NCI-H82 treated with DMSO at 0.1 percent for 48 hours (cell line): ENCODE measurements around the gene SPEN.
"Not testable (repeated sequence)": the region's sequence is repeated elsewhere in the genome, so short reads cannot be mapped to it uniquely, and the experiment has no call there.

Experiments
- DNase-seq: peaks from one replicate; lab custom pipeline; 2025; ENCODE audit not compliant: unreplicated experiment; lab: John Stamatoyannopoulos, UW

Gene SPEN

DNA sequence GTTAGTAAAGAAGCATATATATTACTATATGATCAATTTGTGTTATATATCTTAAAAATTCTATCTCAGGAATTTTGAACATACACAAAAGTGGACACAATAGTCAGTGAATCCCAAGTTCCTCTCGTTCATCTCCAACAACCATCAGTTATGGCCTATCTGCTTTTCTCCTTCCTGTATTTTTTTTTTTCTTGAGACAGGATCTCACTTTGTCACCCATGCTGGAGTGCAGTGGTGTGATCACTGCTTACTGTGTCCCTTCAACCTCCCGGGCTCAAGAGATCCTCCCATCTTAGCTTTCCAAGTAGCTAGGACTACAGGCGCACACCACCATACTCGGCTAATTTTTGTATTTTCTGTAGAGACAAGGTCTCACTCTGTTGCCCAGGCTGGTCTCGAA is 9.4 kb downstream of the SPEN start:
- DNase-seq, result no peak

DNA sequence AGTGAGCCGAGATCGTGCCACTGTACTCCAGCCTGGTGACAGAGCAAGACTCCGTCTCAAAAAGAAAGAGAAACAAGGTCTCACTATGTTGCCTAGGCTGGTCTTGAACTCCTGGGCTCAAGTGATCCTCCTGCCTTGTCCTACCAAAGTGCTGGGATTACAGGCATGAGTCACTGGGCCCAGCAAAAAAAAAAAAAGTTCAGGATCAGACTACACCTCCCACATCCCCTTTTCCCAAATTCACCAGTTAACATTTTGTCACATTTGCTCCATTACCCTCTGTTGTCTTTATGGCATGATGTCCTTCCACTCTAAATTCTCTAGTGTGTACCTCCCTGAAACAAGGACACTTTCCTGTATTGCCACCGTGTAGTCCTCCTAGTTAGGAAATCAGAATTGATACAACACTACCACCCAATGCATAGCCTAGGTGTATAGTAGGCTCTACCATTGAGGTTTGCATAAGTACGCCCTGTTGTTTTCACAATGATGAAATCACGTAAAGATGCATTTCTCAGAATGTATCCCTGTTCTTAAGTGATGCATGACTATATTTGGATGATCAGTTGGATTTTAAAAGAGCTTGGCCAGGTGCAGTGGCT is 10.7 kb downstream of the SPEN start:
- no peak for DNase-seq

GRCh38 chr1:15858672-15859372 is 11.3 kb downstream of the SPEN start:
- no peak for DNase-seq

GRCh38 chr1:15863156-15863901 is 15.8 kb downstream of the SPEN start:
- DNase-seq, result no peak

- no peak for DNase-seq
These were observed 19.3 kb downstream of the SPEN start for GRCh38 chr1:15866721-15867201.

DNA sequence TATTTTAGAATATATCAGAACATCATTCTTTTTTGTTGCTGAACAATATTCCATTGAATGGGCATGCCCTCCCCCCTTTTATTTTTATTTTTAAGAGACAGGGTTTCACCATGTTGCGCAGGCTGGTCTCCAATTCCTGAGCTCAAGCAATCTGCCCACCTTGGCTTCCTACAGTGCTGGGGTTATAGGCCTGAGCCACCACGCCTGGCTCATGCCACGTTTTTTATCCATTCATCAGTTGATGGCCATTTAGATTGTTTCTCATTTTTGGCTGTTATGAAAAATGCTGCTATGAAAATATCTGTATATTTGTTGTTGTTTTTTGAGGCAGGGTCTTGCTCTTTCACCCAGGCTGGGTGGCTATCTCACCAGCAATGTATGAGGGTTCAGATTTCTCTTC is 19.8 kb downstream of the SPEN start:
- DNase-seq, result no peak

DNA sequence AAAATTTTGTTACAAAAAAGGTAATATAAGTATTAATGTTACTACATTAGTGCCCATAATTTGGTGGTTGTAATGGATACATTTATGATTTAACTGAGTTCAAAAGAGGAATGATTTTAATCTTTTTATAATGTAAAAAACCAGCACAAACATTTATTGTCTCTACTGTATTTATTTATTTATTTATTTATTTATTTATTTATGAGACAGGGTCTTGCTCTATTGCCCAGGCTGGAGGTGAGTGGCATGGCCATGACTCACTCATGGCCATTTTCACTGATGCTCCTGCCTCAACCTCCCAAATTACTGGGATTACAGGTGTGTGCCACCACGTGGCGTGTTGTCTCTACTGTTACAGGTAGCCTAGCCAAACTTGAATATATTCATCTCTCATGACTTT is 21.9 kb downstream of the SPEN start:
- DNase-seq, result no peak

GRCh38 chr1:15870421-15870820 is 22.9 kb downstream of the SPEN start:
- no peak for DNase-seq

GRCh38 chr1:15874471-15874870 is 27.0 kb downstream of the SPEN start:
- no peak for DNase-seq

DNA sequence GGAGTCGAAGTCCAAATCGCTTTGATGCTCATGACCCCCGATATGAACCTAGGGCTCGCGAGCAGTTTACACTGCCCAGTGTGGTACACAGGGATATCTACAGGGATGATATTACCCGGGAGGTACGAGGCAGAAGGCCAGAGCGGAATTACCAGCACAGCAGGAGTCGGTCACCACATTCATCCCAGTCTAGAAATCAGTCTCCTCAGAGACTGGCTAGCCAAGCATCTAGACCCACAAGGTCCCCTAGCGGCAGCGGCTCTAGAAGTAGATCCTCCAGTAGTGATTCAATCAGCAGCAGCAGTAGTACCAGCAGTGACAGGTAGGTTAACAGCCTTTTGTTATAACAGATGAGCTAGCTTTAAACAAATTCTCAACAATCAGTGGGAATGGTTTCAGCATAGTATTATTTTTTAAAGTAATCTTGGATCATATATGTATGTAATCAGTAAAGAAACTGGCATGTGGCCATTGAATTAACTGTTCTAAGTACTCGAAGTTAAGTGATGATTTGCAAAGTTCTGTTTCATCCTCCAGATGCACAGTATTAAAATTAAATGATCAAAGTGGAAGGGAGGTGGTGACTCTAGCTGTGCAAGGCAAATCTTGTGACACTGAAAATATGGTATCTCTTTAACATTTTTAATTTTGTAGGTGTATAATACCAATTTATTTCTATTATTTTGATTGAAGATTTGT is 29.0 kb downstream of the SPEN start:
- no peak for DNase-seq

DNA sequence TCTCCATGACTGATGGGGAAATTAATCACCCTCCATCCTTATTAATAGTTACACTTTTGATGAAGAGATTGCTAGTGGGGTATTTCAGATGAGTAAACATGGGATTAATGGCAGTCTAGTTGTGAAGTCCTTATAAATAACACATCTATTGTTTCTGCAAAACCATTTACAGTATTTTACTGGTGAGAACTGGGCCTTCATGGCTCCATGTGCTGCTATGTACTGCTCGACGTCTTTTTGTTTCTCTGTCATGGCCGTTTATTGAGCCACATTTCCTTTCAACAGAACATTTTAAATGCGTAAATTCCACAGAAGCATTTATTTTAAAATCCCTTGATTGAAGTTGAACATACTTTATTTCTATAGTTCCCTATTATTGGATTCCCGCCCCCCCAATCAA is 34.5 kb downstream of the SPEN start:
- no peak for DNase-seq

DNA sequence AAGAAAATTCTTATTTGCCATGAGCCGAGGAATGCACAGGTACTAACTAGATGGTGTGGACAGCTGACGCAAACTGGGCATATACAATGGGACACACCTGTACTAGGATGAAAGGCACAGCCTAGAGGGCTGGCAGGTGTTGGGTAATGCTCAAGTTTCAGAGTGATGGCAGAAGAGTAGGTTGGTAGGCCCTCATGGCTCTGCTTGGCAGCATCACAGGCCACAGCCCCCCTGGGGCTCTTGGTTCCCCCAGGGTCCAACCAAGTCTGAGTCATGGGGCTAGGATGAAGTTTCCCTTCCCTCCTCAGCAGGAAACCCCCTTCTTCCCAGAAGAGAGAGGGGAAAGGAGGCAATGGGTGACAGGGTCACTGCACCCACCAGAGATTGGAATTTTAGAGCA is 35.2 kb downstream of the SPEN start:
- no peak for DNase-seq

- no peak for DNase-seq
These were observed 35.8 kb downstream of the SPEN start for GRCh38 chr1:15883326-15883725.

GRCh38 chr1:15884477-15884876 is 37.0 kb downstream of the SPEN start:
- no peak for DNase-seq

- no peak for DNase-seq
These were observed 37.8 kb downstream of the SPEN start for GRCh38 chr1:15885269-15885668.

DNA sequence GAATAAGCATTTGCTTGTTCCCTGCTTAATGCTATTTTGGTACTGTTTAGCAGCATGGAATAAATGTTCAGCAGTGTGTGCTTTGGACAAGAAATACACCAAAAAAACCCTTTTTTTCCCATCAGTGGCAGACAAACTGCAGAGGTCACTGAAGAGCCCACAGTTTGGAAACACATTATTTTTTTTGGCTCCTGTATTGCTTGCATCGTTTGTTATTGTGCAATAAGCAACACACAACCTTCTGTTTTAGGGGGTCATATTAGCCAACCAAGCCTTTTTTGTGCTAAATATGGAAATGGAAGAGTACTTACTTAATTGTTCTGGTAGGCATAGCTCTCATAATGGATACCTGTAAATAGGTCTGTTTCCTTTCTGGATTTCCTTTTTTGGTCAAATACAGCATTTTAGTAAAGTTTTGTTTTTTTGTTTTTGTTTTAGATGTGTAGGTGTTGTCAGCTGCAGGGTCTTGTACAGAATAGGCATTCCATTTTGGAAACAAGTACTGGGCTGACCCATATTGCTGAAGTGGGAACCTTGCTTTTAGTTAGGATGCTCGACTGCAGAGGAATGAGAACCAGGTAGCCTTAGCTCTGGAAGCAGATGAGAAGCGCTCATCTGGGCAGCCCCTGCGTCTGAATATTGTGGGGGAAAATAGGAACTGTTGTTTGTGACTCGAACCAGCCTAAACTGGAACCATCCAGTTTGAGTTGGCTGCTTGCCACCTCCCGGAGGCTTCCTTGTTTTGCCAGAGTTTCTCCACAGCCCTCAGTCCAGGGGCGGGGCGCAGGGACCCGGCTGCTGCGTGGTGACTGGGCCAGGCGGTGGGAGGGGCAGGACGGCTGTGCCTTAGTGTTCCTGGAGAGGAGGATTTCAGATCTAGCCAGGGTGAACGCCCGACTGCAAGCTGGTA is 38.4 kb downstream of the SPEN start:
- DNase-seq, result peak; percentile 81

- DNase-seq, result no peak
These were observed 39.2 kb downstream of the SPEN start for GRCh38 chr1:15886611-15887167.

DNA sequence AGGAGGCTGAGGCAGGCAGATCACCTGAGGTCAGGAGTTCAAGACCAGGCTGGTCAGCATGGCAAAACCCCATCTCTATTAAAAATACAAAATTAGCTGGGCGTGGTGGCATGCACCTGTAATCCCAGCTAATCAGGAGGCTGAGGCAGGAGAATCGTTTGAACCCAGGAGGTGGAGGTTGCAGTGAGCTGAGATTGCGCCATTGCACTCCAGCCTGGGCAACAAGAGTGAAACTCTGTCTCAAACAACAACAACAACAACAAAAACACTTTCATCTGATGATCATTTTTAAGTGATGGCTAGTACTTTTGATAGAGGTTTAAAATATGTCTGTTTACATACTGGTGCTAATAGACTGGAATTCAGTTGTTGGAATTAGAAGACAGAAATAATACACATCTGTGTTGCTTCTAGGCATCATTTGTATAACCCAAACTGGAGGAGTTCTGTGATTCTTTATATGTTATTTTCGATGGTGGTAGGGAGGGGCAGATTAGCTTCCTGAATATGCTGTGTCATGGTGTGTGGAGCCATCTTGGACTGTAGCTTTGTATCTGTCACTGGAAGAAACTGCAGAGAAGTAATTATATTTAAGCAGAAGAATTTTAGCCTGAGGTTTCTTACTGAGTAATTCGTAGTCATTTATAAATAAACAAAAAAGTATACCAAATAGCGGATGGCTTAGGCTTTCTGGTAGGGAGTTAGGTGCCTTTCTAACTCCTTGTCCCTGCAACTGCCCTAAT is 45.5 kb downstream of the SPEN start:
- DNase-seq, result not testable (repeated sequence)

GRCh38 chr1:15895233-15895632 is 47.7 kb downstream of the SPEN start:
- DNase-seq, result no peak
